WI38 (cell line): ENCODE results near the gene CASP7.
A peak's percentile ranks its signal among the peaks of the same experiment; 100 is the strongest.

Source experiments
- H3K4me3 ChIP-seq: 2 replicates; pipeline ENCODE4 v1.5.1; 2011; ENCODE audit warnings: low read depth, mild to moderate bottlenecking, control low read depth, low read length
- TF ChIP-seq, protein P1 (sequence below): IDR thresholded peaks from 2 replicates; pipeline ENCODE4 v1.5.1; 2012; ENCODE audit warnings: low read depth, mild to moderate bottlenecking, control low read depth, low read length

Gene CASP7

DNA sequence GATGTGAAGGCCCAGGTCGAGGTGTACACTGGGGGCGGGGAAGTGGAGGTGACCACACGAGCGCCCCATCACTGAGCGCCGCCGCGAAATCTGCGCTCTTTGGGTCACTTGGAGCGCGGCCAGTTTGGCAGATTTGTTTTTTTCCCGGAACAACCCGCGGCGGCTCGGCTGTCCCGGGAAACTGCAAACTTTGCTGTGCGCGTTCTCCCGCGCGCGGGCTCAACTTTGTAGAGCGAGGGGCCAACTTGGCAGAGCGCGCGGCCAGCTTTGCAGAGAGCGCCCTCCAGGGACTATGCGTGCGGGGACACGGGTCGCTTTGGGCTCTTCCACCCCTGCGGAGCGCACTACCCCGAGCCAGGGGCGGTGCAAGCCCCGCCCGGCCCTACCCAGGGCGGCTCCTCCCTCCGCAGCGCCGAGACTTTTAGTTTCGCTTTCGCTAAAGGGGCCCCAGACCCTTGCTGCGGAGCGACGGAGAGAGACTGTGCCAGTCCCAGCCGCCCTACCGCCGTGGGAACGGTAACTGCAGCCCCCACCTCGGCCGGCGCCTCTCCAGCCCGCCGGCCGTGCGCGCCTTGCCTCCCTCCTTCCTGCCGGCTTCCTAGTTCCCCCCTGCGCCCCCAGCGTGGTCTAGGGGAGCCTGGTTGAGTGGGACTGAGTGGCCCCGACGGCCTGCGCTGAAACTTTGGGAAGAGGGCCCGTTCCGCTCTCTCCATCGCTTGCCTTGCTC, at the start of gene CASP7:
CASP7 (plus strand) TSS at position 450 of the 727 bp plus-strand sequence. CDS start 17,582 bp downstream, outside the sequence.
- TF ChIP-seq, protein P1, sequence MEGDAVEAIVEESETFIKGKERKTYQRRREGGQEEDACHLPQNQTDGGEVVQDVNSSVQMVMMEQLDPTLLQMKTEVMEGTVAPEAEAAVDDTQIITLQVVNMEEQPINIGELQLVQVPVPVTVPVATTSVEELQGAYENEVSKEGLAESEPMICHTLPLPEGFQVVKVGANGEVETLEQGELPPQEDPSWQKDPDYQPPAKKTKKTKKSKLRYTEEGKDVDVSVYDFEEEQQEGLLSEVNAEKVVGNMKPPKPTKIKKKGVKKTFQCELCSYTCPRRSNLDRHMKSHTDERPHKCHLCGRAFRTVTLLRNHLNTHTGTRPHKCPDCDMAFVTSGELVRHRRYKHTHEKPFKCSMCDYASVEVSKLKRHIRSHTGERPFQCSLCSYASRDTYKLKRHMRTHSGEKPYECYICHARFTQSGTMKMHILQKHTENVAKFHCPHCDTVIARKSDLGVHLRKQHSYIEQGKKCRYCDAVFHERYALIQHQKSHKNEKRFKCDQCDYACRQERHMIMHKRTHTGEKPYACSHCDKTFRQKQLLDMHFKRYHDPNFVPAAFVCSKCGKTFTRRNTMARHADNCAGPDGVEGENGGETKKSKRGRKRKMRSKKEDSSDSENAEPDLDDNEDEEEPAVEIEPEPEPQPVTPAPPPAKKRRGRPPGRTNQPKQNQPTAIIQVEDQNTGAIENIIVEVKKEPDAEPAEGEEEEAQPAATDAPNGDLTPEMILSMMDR, result no peak

DNA sequence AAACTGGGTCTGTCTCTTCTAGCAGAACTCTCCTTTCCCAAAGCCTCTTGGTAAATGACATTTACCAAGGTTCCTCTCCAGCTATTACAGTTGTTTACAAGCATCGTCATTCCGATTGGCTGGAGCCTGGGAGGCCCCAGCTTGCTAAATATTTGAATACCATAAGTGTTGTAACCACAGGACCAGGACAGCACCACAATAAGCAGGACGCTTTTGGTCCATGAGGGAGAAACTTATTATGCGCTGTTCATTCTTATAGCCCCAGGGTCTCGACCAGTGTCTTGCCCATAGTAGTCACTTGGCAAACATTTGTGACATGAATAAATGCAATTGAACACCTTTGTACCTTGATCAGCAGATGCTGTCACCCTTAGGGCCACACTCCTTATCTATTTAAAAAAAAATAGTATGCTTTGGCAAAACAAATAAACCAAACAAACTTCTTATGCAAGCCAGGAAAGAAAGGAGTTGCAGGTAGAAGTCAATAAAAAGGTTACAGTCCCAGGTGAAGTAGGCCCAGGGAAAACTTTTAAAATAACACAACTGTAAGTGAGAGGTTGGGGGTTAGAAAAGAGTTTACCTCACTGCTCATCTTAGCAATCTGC, 48.7 kb upstream of the CASP7 start:
- no peak overlapping the region for H3K4me3 ChIP-seq
- TF ChIP-seq, protein P1, result no peak

More for the DNA sequence above, at the start of gene CASP7:
- H3K4me3 ChIP-seq, result peak within 1 kb of the TSS; percentile 96

DNA sequence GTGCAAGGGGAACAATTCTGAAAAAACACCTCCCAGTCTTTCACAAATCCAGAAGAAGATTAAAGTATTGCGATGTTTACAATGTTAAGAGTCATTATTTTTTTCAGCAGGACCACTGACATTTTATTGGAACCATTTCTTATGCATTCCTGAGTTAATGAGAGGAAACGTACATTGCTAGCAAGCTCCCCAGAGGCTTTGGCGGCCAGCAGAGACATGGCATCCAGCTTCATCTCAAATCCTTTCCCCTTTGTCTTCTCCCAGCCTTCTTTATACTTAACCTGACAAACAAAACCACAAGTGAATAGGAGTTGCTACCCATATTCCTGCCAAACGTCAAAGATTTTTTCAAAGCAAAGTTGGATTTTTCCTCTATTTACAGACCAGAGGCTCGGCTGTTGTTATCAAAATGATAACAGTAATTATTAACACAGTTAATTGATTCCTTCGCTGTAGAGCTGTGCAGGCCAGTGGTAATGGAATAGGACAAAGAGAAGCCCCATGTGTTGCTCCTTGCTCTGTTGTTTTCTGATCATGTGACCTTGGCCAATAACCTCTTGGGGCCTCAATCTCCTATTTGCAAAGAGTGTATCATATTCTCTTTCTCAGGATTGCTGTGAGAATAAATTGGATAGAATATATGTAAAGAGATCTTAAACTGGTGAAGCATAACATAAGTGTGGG, 47.9 kb upstream of the CASP7 start:
- TF ChIP-seq, protein P1, result no peak
- no peak overlapping the region for H3K4me3 ChIP-seq

DNA sequence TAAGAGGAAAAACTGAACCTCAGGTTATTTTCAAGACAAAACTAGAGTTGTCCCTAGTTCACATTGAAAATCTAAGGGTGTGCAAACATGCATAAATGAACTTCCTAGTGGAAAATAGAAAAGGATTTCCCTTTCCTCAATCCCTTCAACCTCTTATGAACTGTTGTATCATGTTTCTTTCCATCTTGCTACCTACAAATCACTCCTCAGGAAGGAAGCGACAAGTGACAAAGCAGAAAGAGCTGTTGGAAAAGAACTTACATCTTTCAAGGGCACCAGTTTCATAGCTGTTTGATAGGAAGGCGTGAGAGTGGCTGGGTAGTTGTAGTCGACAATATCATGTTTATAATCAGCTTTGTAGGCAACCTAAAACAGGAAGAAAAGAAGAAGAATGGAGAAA, 39.7 kb upstream of the CASP7 start:
- no peak overlapping the region for H3K4me3 ChIP-seq
- TF ChIP-seq, protein P1, result no peak

DNA sequence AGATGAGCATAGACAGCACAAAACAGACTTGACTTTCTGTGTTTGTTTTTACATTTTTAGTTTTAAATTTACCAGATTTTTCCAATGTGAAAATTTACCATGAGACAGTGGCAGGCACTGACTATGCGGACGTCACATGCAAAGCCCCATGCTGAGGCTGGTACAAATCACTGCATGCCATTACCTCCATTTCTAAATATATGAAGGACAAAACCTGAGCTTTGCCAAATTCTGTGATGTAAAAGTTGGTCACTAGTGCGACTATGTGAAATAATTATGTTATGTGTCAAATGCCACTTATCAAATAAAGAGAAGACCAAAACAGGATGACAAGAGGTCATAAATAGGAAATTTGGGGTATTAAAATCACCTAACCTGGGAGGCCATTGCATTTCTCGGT, 38.0 kb upstream of the CASP7 start:
- H3K4me3 ChIP-seq, result no peak overlapping the region
- TF ChIP-seq, protein P1, result no peak

DNA sequence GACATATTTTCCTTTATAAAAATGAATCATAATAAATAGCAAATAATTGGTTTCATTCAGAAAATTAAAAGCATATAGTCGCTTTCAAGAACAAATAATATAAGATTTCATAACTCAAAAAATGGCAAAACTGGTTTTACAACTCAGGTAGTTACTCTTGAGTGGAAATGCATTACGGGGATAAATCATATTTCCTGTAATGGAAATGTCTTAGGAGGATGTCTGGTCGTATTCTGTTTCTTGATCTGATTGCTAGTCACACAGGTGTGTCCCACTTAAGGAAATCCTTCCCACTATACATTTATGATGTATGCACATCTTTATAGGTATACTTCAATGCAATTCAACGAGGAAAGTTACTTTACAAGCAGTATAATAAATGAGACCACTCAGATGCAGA, 36.5 kb upstream of the CASP7 start:
- no peak overlapping the region for H3K4me3 ChIP-seq
- TF ChIP-seq, protein P1, result no peak
